CD4-positive, alpha-beta T cell (primary cell): Measurements from ENCODE around the gene SUPT3H. TPM values are rescaled to one million over a fixed set of nuclear protein-coding genes. Genes with fewer than 3 reads are reported as not detected.

Experiments used
- ATAC-seq: fragments of 200-7000 bp; cut with Tn5 transposase; one replicate; pipeline ENCODE4 v1.10.0; 2022; ENCODE audit warnings: mild to moderate bottlenecking; ENCODE audit not compliant: poor library complexity
- CTCF ChIA-PET: fragments of 350-600 bp; sonication (Branson Sonifier 250); formaldehyde crosslinking; loops from one replicate; lab custom pipeline; 2021; ENCODE audit warnings: antibody characterized with exemption, inconsistent platforms; lab: Charles Lee
- POLR2A ChIA-PET: fragments of 350-600 bp; sonication (Branson Sonifier 250); formaldehyde crosslinking; loops from one replicate; lab custom pipeline; 2021; ENCODE audit warnings: antibody characterized with exemption, inconsistent platforms; lab: Charles Lee
- DNase-seq, 14 experiments: peaks; one replicate each; pipeline ENCODE4 v3.0.0-alpha.2; 2013 to 2020; ENCODE audit warnings: mixed read lengths in 2 of 14
- H3K27ac ChIP-seq, 2 donors: one replicate each; pipeline versions ENCODE4 v1.5.1 to v1.7.0; 2013; ENCODE audit warnings: low read length in 2 of 2, low read depth in 1 of 2, mild to moderate bottlenecking in 1 of 2
- H3K27me3 ChIP-seq, 2 experiments: 1 replicate in 1 of 2; 2 replicates in 1 of 2; pipeline versions ENCODE4 v1.6.1 to v1.7.0; 2013; ENCODE audit warnings: low read length in 2 of 2, control low read depth in 1 of 2, mild to moderate bottlenecking in 1 of 2, moderate library complexity in 1 of 2; ENCODE audit not compliant: insufficient read depth in 2 of 2, control insufficient read depth in 1 of 2
- H3K36me3 ChIP-seq: one replicate; pipeline ENCODE4 v1.6.1; 2013; ENCODE audit warnings: low read length, control low read depth; ENCODE audit not compliant: insufficient read depth
- H3K4me1 ChIP-seq: one replicate; pipeline ENCODE4 v1.6.1; 2013; ENCODE audit warnings: low read length, control low read depth; ENCODE audit not compliant: insufficient read depth
- H3K4me3 ChIP-seq: one replicate; pipeline ENCODE4 v1.5.1; 2013; ENCODE audit warnings: mild to moderate bottlenecking, low read length, moderate library complexity
- H3K9me3 ChIP-seq, 2 experiments: 1 replicate in 1 of 2; 2 replicates in 1 of 2; pipeline versions ENCODE4 v1.6.1 to v1.7.0; 2013; ENCODE audit warnings: low read length in 2 of 2, mild to moderate bottlenecking in 2 of 2, control low read depth in 1 of 2, moderate library complexity in 1 of 2; ENCODE audit not compliant: control insufficient read depth in 1 of 2, insufficient read depth in 1 of 2
- H3K27ac Mint-ChIP-seq: one replicate; pipeline ENCODE4 v1.8.0; 2020; ENCODE audit warnings: mixed read lengths
- H3K27me3 Mint-ChIP-seq: one replicate; pipeline ENCODE4 v1.8.0; 2021; ENCODE audit warnings: mixed read lengths
- H3K36me3 Mint-ChIP-seq: one replicate; pipeline ENCODE4 v1.8.0; 2021; ENCODE audit warnings: low read depth, mixed read lengths
- H3K4me1 Mint-ChIP-seq: one replicate; pipeline ENCODE4 v1.8.0; 2021; ENCODE audit warnings: low read depth, mixed read lengths
- H3K4me3 Mint-ChIP-seq: one replicate; pipeline ENCODE4 v1.8.0; 2020; ENCODE audit warnings: mild to moderate bottlenecking, mixed read lengths
- H3K9me3 Mint-ChIP-seq: one replicate; pipeline ENCODE4 v1.8.0; 2020; ENCODE audit warnings: mixed read lengths
- CTCF ChIP-seq: fragments of 200-600 bp; IDR thresholded peaks from one replicate; pipeline ENCODE4 v1.8.0; 2022; ENCODE audit warnings: antibody characterized with exemption, mild to moderate bottlenecking
- intact Hi-C, 2 experiments: fragments of 100-400 bp; cut with DNase I in 1 of 2; cut with micrococcal nuclease in 1 of 2; formaldehyde crosslinking; loops; one replicate each; pipeline versions ENCODE4 v1.15.1 to v1.9.0; 2023 to 2025; cut with DNase I, micrococcal nuclease
- total RNA-seq, 174 experiments: library from RNA in 2 of 174; stranded (reverse) in 2 of 174; gene quantifications; one replicate each; pipeline ENCODE4 v1.2.3 and lab custom pipeline; 2021 to 2026

Gene SUPT3H
- total RNA-seq, 2 experiments from 2014 or later = 8.9 to 10.5 TPM

GRCh38 chr6:44785130-44785529 is 592.6 kb downstream of the SUPT3H start:
- no peak for TF ChIP-seq CTCF
- POLR2A ChIA-PET = no interaction called here
- Mint-ChIP-seq H3K27ac (no peak overlapping the region), H3K4me3 (no peak overlapping the region), H3K36me3 (no peaks in the 10 kb centered on the region), H3K4me1 (peaks cover 19% of the 10 kb centered on the region), H3K27me3 (no peaks in the 10 kb centered on the region), H3K9me3 (peaks cover 3% of the 10 kb centered on the region)
- no peaks in the 10 kb centered on the region for H3K36me3 ChIP-seq
- no peak overlapping the region for H3K4me3 ChIP-seq
- peaks cover 0 to 3% of the 10 kb centered on the region in 2 experiments for H3K9me3 ChIP-seq
- ATAC-seq (no peak), DNase-seq (no peak)
- intact Hi-C loops = no loop called here
- H3K4me1 ChIP-seq = peaks cover 11% of the 10 kb centered on the region
- no peaks in the 10 kb centered on the region for H3K27me3 ChIP-seq
- no peak overlapping the region for H3K27ac ChIP-seq
- CTCF ChIA-PET = no interaction called here

GRCh38 chr6:44784195-44784594 is 593.5 kb downstream of the SUPT3H start:
- Mint-ChIP-seq H3K9me3 (peaks cover 3% of the 10 kb centered on the region), H3K4me3 (no peak overlapping the region), H3K4me1 (peaks cover 17% of the 10 kb centered on the region), H3K36me3 (no peaks in the 10 kb centered on the region), H3K27me3 (no peaks in the 10 kb centered on the region), H3K27ac (no peak overlapping the region)
- H3K27ac ChIP-seq = no peak overlapping the region
- no peak overlapping the region for H3K4me3 ChIP-seq
- H3K9me3 ChIP-seq = peaks cover 0 to 4% of the 10 kb centered on the region in 2 experiments
- ChIA-PET CTCF (no interaction called here), POLR2A (no interaction called here)
- intact Hi-C loops = no loop called here
- no peak for TF ChIP-seq CTCF
- no peak for ATAC-seq
- peaks cover 11% of the 10 kb centered on the region for H3K4me1 ChIP-seq
- no peaks in the 10 kb centered on the region for H3K36me3 ChIP-seq
- DNase-seq = no peak
- no peaks in the 10 kb centered on the region for H3K27me3 ChIP-seq

GRCh38 chr6:44782892-44783291 is 594.8 kb downstream of the SUPT3H start:
- DNase-seq (no peak), ATAC-seq (no peak)
- H3K36me3 ChIP-seq = no peaks in the 10 kb centered on the region
- intact Hi-C loops = no loop called here
- no peak for TF ChIP-seq CTCF
- Mint-ChIP-seq H3K27me3 (no peaks in the 10 kb centered on the region), H3K9me3 (peaks cover 3% of the 10 kb centered on the region), H3K27ac (no peak overlapping the region), H3K4me3 (no peak overlapping the region), H3K36me3 (no peaks in the 10 kb centered on the region), H3K4me1 (peaks cover 8% of the 10 kb centered on the region)
- H3K27me3 ChIP-seq = no peaks in the 10 kb centered on the region
- CTCF ChIA-PET = no interaction called here
- peaks cover 6% of the 10 kb centered on the region for H3K4me1 ChIP-seq
- H3K27ac ChIP-seq = no peak overlapping the region
- no peak overlapping the region for H3K4me3 ChIP-seq
- peaks cover 0 to 4% of the 10 kb centered on the region in 2 experiments for H3K9me3 ChIP-seq
- POLR2A ChIA-PET = no interaction called here
